K562 (cell line): ENCODE data around the gene CYP26A1. TPM values are rescaled to one million over a fixed set of nuclear protein-coding genes. Genes with fewer than 3 reads are reported as not detected.

Source experiments
- ATAC-seq: fragments of 200-7000 bp; cut with Tn5 transposase; 3 replicates; pipeline ENCODE4 v1.9.1; 2020; ENCODE audit warnings: moderate library complexity
- BruUV-seq: library from RNA; stranded (reverse); fragments of 400-500 nt; replicated peaks from 2 replicates; lab custom pipeline; 2021; lab: Mats Ljungman, UMichigan
- CTCF ChIA-PET: fragments of 300-600 bp; formaldehyde crosslinking; extraction: SDS; loops from one replicate; lab custom pipeline; 2021; ENCODE audit warnings: low intra/inter-chr PET ratio; lab: Yijun Ruan, JAX
- POLR2A ChIA-PET: fragments of 300-600, 350-650 bp; sonication (Branson Sonifier 250); formaldehyde crosslinking; extraction: SDS; loops from one replicate; lab custom pipeline; 2021; ENCODE audit warnings: antibody characterized with exemption, inconsistent platforms; lab: Yijun Ruan, JAX
- DNase-seq, 4 experiments: peaks; one replicate each; pipeline versions ENCODE4 v3.0.0 to v3.0.0-alpha.2; 2011 to 2018; ENCODE audit warnings: low spot score in 3 of 4, mixed read lengths in 3 of 4; ENCODE audit errors: extremely low read depth in 1 of 4
- FAIRE-seq: peaks from 2 replicates; lab custom pipeline; 2011; peaks lifted over from hg19 to GRCh38; lab: Jason Lieb, UNC
- H2AFZ ChIP-seq: 2 replicates; pipeline ENCODE4 v1.6.0; 2011; ENCODE audit warnings: low read depth, low read length, control low read depth, inconsistent platforms
- H3K27ac ChIP-seq: fragments of 200-600 bp; 3 replicates; pipeline ENCODE4 v1.8.0; 2011; ENCODE audit warnings: low read depth, mild to moderate bottlenecking, control low read depth, inconsistent platforms, low read length, moderate library complexity, mixed read lengths; ENCODE audit errors: extremely low read depth
- H3K27me3 ChIP-seq, 2 experiments: fragments of 300-600 bp in 1 of 2; 2 replicates in 1 of 2; 3 replicates in 1 of 2; pipeline versions ENCODE4 v1.6.0 to v1.8.0; 2011; ENCODE audit warnings: inconsistent platforms in 2 of 2, low read length in 2 of 2, mild to moderate bottlenecking in 1 of 2, mixed read lengths in 1 of 2, moderate library complexity in 1 of 2; ENCODE audit not compliant: control insufficient read depth in 2 of 2, insufficient read depth in 2 of 2
- H3K36me3 ChIP-seq: fragments of 300-600 bp; 3 replicates; pipeline ENCODE4 v1.8.0; 2011; ENCODE audit warnings: mild to moderate bottlenecking, low read length, inconsistent platforms; ENCODE audit not compliant: control insufficient read depth, insufficient read depth
- H3K4me1 ChIP-seq, 2 experiments: fragments of 200-600 bp in 1 of 2; replicated peaks in 1 of 2; 2 replicates in 1 of 2; 3 replicates in 1 of 2; pipeline versions ENCODE4 v1.5.1 to v1.8.0; 2011; ENCODE audit warnings: inconsistent platforms in 2 of 2, low read length in 2 of 2, mild to moderate bottlenecking in 1 of 2, mixed read lengths in 1 of 2, moderate library complexity in 1 of 2; ENCODE audit not compliant: control insufficient read depth in 2 of 2, insufficient read depth in 2 of 2
- H3K4me2 ChIP-seq: 2 replicates; pipeline ENCODE4 v1.6.1; 2011; ENCODE audit warnings: low read length, control low read depth, inconsistent platforms, mixed read lengths; ENCODE audit not compliant: insufficient read depth
- H3K4me3 ChIP-seq: fragments of 200-600 bp; sonication (generic), shearing (Covaris generic); 2 replicates; pipeline ENCODE4 v1.5.1; 2016; ENCODE audit warnings: control low read depth, inconsistent platforms
- H3K79me2 ChIP-seq: fragments of 200-600 bp; 3 replicates; pipeline ENCODE4 v1.8.0; 2011; ENCODE audit warnings: low read length, inconsistent platforms; ENCODE audit not compliant: control insufficient read depth, insufficient read depth
- H3K9ac ChIP-seq, 2 experiments: 2 replicates each; pipeline versions ENCODE4 v1.6.0 to v1.6.1; 2011; ENCODE audit warnings: low read depth in 2 of 2, low read length in 2 of 2, control low read depth in 1 of 2, inconsistent platforms in 1 of 2, mild to moderate bottlenecking in 1 of 2, mixed read lengths in 1 of 2; ENCODE audit not compliant: insufficient read depth in 1 of 2
- H3K9me1 ChIP-seq: one replicate; pipeline ENCODE4 v1.6.0; 2011; ENCODE audit warnings: inconsistent platforms, mild to moderate bottlenecking, low read length, moderate library complexity; ENCODE audit not compliant: control insufficient read depth, insufficient read depth
- H3K9me3 ChIP-seq: replicated peaks from 2 replicates; pipeline ENCODE4 v1.5.1; 2011; ENCODE audit warnings: low read depth, low read length, inconsistent platforms; ENCODE audit not compliant: control insufficient read depth, insufficient read depth
- H4K20me1 ChIP-seq: replicated peaks from 2 replicates; pipeline ENCODE4 v1.6.1; 2011; ENCODE audit warnings: low read length, inconsistent platforms, mixed read lengths; ENCODE audit not compliant: control insufficient read depth, insufficient read depth
- CBFA2T3 ChIP-seq: fragments of 450-650 bp; IDR thresholded peaks from 2 replicates; pipeline ENCODE4 v1.6.1; 2017
- GTF3C2 ChIP-seq: IDR thresholded peaks from 3 replicates; pipeline ENCODE4 v1.6.1; 2011; ENCODE audit warnings: borderline replicate concordance, mild to moderate bottlenecking, moderate library complexity; ENCODE audit not compliant: insufficient read length; ENCODE audit errors: extremely low read depth
- HSF4 ChIP-seq: fragments of 250-450 bp; sonication (Bioruptor Pico); IDR thresholded peaks from 2 replicates; pipeline ENCODE4 v2.1.2; 2022; ENCODE audit warnings: mild to moderate bottlenecking, moderate library complexity, borderline replicate concordance
- MYC ChIP-seq, 2 experiments: fragments of 250-450 bp in 1 of 2; sonication (Bioruptor Pico) in 1 of 2; IDR thresholded peaks; 2 replicates each; pipeline versions ENCODE4 v1.5.1 to v1.6.1; 2012 to 2021; ENCODE audit warnings: low read depth in 2 of 2, borderline replicate concordance in 1 of 2, improper control_type of control experiment in 1 of 2, low read length in 1 of 2, mild to moderate bottlenecking in 1 of 2, moderate library complexity in 1 of 2
- NRF1 ChIP-seq, 2 experiments: fragments of 450-650 bp; IDR thresholded peaks in 1 of 2; conservative IDR thresholded peaks in 1 of 2; 2 replicates each; pipeline ENCODE4 v1.6.1; 2014; ENCODE audit warnings: mild to moderate bottlenecking in 2 of 2
- POLR3G ChIP-seq: IDR thresholded peaks from 2 replicates; pipeline ENCODE4 v1.6.1; 2011; ENCODE audit not compliant: insufficient read length, insufficient replicate concordance; ENCODE audit errors: extremely low read depth
- PTRF ChIP-seq: fragments of 450-650 bp; IDR thresholded peaks from 2 replicates; pipeline ENCODE4 v1.6.1; 2016; ENCODE audit warnings: mild to moderate bottlenecking, missing genetic modification characterization, missing compliant biosample characterization
- RREB1 ChIP-seq: fragments of 250-450 bp; sonication (Bioruptor Pico); IDR thresholded peaks from 2 replicates; pipeline ENCODE4 v1.4.0; 2020
- SMC3 ChIP-seq: conservative IDR thresholded peaks from 2 replicates; pipeline ENCODE4 v1.6.1; 2011; ENCODE audit warnings: low read depth, low read length, improper control_type of control experiment; ENCODE audit not compliant: insufficient read depth
- TFE3 ChIP-seq: fragments of 450-650 bp; formaldehyde crosslinking; IDR thresholded peaks from 2 replicates; pipeline ENCODE4 v1.4.0; 2020; ENCODE audit warnings: mild to moderate bottlenecking, mixed read lengths
- ZNF436 ChIP-seq: fragments of 250-450, 450-650 bp; sonication (Bioruptor Pico); formaldehyde crosslinking; IDR thresholded peaks from 2 replicates; pipeline ENCODE4 v1.7.0; 2020; ENCODE audit warnings: mild to moderate bottlenecking
- WGBS: fragments of 100-300 bp; shearing (Covaris generic); methylation state at CpG from one replicate; pipeline ENCODE4 v1.1.6; 2016; ENCODE audit warnings: low coverage, mixed read lengths; ENCODE audit not compliant: insufficient coverage; ENCODE audit errors: missing lambda C conversion rate; 5-methylcytosine and 5-hydroxymethylcytosine counted together
- in situ Hi-C: fragments of 300-500 bp; cut with MboI; formaldehyde crosslinking; loops from 4 replicates; pipeline ENCODE4 v1.15.0; 2018; ENCODE audit warnings: inconsistent platforms, mixed read lengths
- intact Hi-C: fragments of 100-400 bp; cut with micrococcal nuclease; formaldehyde crosslinking; loops from 2 replicates; pipeline ENCODE4 v1.14.2; 2022
- polyA plus RNA-seq, 8 experiments: library from polyadenylated mRNA; depleted of rRNA in 4 of 8; stranded (reverse) in 5 of 8; unstranded in 3 of 8; fragments of >200 nt; fragmentation: Nextera tagmentation in 2 of 8; fragmentation: Illumina TruSeq in 1 of 8; extraction: Ambion mirVana in 2 of 8; extraction: Trizol in 1 of 8; gene quantifications; 2 replicates each; pipeline versions ENCODE4 v1.2.1 to v1.2.3, GENCODE V29; 2011 to 2014; ENCODE audit warnings: inconsistent platforms in 1 of 8, missing spikeins in 1 of 8
- total RNA-seq, 7 experiments: library from RNA; depleted of rRNA in 6 of 7; stranded (reverse); fragments of >200 nt in 6 of 7; fragmentation: Illumina TruSeq in 2 of 7; extraction: Trizol in 2 of 7; gene quantifications; 2 replicates each; pipeline versions ENCODE4 v1.2.1 to v1.2.3, GENCODE V29; 2011 to 2021; ENCODE audit warnings: low replicate concordance in 1 of 7

Gene CYP26A1
- total and polyA plus RNA-seq, 9 of the 15 experiments (the other 6 are each of a cell fraction or from before 2014, with no cell fraction given): 0.11 to 5.1 (median 1.6) TPM

- no peak overlapping the region for H3K4me3 ChIP-seq
- no TSS peak for BruUV-seq
- ATAC-seq (no peak), FAIRE-seq (no peak), DNase-seq (no peak)
- H3K36me3 ChIP-seq: no peaks in the 10 kb centered on the region
- H3K79me2 ChIP-seq: no peaks in the 10 kb centered on the region
- intact Hi-C loops: no loop called here
- no peak overlapping the region for H2AFZ ChIP-seq
- WGBS: 0% methylated on average over 2 of the region's 3 CpGs
- ChIA-PET POLR2A (no interaction called here), CTCF (no interaction called here)
- H3K4me1 ChIP-seq: no peaks in the 10 kb centered on the region
- peaks cover 0 to 21% of the 10 kb centered on the region in 2 experiments; a peak in 4 of 5 replicates for H3K27me3 ChIP-seq
- H4K20me1 ChIP-seq: no peaks in the 10 kb centered on the region
- H3K9me3 ChIP-seq: 0 out of 2 replicates have a peak, but pooled peaks cover under 1% of the 10 kb centered on the region
- H3K9me1 ChIP-seq: no peaks in the 10 kb centered on the region
- no peak overlapping the region for H3K9ac ChIP-seq
- in situ Hi-C loops: no loop called here
- H3K27ac ChIP-seq: no peak overlapping the region
- no peak overlapping the region for H3K4me2 ChIP-seq
- TF ChIP-seq RREB1 (CRISPR knock-in tag) (no peak), HSF4 (CRISPR knock-in tag) (no peak), PTRF (no peak), TFE3 (CRISPR knock-in tag) (no peak), GTF3C2 (no peak), POLR3G (no peak), CBFA2T3 (no peak), ZNF436 (CRISPR knock-in tag) (no peak), NRF1 (conservative IDR thresholded peaks at IDR 0.05 in 1 of 2, IDR thresholded peaks at IDR 0.05 in 1 of 2) (no peak), SMC3 (no peak), MYC (IDR thresholded peaks at IDR 0.05; ENCODE audit: low read depth, low read length) (no peak), MYC (CRISPR knock-in tag; IDR thresholded peaks at IDR 0.05; ENCODE audit: borderline replicate concordance, low read depth) (no peak)
Observed at GRCh38 chr10:93121311-93121710, 47.6 kb downstream of the CYP26A1 start.
